ENCODE results near the gene TSPAN14.

The TSPAN14 gene

DNA sequence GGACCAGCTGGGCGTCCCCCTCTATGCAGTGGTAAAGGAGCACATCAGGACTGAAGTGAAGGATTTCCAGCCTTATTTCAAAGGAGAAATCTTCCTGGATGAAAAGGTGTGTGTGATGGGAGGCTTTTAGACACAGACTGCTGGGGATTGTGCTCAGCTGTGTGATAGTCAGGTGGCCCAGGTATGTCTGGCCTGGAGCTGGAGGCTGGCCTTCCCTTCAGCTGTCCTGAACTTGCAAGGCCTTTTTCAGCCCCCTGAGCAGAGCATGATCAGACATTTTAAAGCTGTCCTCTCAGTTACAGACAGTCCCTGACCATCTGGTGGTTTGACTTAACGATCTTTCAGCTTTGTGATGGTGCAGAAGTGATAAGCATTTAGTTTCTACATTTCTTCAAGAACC is 28.2 kb upstream of the TSPAN14 start:
- DNase-seq, result no peak

DNA sequence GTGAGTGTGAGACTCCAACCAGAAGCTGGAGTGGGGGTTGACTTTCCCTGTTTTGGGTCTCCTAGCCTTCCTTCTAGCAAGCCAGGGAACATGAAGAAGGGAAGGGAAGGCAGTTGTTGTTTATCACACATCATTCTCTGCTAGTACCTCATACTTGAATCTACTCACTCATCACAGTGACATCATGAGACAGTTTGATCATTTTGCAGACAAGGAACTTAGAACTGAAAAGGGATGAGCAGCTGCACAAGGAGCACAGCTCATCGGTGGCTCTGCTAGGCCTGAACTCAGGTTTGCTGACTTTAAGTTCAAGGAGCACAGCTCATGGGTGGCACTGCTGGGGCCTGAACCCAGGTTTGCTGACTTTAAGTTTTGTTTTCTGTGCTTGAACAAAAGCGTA is 26.6 kb upstream of the TSPAN14 start:
- no peak for DNase-seq

DNA sequence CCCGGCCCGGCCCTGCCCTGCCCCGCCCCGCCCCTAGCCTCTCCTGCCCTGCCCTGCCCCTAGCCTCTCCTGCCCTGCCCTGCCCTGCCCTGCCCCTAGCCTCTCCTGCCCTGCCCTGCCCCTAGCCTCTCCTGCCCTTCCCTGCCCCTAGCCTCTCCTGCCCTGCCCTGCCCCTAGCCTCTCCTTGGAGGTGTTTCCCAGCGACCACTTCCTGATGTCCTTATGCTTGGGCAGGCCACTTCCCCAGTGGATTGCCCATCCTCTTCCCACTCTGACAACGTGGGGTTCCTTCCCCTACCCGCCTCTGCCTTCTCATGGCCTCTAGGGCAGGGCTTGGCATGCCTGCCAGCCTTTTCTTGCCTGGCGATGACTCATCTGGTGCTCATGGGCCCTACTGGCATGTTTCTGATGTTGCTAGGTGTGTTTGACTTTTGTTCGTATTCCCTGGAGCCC is 24.6 kb upstream of the TSPAN14 start:
- DNase-seq, result no peak

DNA sequence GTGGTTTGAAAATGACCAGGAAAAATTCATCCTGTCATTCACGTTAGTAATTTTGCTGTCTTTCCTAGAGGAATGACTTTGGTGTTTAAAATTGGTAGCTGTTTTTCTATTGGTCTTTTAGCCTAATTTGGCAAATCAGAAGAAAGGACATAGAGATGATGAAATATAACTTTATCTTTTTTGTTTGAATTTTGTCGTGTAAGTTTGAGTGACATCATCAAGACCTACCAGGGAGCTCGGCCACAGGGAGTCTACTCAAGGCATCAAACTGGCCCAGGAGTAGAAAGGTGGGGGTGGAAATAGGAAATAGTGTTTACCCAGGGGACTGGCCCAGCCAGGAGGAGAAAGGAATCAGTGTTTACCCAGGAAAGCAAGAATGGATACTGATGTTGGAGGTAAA is 21.0 kb upstream of the TSPAN14 start:
- DNase-seq, result no peak

DNA sequence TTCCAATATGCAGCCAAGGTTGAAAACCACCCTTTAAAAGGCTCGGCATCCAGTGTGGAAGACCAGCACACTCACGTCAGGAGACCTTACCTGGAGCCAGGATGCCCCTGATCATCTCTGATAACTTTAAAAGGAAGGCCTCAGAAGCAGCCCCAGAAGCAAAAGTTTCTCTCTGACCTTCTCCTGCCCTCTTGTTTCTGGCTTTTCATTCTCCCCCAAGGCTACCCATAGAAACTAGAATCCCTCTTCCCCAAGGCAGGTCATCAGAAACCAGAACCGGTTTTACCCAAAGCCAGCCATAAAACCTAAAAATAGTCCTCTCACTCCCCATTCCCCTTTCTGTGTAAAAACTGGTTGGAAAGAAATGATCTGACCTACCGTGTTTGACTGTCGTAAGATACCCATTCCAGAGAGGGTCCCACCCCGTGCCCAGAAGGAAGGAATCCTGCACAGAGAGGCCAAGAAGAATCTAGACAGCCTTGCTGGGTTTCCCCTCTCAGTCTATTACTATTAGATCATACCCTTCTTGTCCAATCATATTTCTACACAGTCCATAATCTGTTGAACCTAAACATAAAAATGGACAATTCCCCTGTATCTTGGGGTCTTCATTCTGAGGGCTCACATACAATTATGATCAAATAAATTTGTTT is 17.5 kb upstream of the TSPAN14 start:
- DNase-seq, result no peak

DNA sequence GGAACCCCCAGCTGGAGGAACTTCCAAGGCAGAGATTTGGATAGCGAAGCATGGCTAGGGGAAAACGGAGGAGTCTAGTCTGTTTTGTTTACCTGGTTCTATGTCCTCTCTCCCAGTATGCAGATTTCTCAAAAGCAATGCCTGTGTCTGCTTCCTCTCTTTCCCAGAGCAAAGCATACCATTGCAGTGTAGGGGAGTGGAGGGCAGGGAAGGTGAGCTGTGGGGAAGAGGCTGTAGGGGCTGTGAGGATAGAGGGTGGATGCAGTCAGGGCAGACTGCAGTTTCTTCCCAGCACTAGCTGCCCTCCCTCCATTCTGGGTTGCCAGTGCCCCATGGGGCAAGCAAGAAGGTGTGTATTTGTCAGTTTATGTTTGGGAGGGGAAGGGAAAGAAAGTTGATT is 16.9 kb upstream of the TSPAN14 start:
- DNase-seq, result no peak

DNA sequence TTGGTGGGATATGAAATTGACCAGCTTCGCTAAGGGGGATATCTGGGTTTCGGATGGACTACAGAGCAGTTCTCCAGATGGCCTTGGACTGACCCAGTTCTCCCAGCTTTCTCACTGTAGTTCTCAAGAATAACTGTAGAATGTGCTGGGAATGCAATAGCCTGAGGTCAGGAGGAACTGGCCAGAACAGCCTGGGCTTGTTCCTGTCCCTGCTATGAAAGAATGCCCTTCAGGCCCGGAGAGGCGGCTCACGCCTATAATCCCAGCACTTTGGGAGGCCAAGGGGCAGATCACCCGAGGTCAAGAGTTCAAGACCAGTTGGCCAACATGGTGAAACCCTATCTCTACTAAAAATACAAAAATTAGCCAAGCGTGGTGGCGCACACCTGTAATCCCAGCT is 12.3 kb upstream of the TSPAN14 start:
- no peak for DNase-seq

DNA sequence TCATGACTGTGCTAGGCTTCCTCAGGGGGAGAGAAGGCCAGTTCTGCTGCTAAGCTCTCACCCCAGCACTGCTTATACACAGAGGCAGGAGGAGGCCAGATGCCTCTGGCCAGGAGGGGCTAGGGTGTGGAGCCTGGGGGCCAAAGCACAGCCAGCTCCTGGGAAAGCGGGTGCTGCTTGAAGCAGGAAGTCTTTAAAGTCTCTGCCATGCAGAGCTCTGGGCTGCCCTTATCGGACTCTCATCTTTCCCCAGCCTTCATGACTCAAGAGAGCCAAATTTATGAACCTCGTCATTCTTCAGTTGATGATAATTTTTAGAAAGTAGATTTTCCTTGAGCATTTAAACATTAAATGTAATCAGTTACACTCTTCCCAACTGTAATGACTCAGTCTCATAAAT is 11.2 kb upstream of the TSPAN14 start:
- DNase-seq, result no peak

DNA sequence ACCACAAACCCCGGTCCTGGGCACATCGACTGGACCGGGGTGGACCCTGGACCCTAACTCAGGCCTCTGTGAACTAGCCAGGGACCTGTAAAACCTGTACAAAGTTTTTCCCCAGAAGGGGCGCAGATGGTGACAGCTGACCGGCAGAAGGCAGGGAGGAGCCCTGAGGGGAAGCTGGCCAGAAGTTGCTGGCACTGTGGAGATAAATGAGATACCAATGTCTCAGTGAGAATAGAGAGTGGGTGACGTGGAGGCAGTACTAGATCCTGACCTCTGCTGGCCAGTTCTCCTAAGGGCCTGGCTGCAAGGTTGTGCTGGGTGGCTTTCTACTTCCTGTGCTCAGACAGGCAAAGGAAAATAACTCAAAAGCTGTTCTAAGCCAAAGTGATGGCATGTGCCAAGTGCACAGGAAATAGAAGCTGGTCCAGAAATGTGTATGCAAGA is 10.6 kb upstream of the TSPAN14 start:
- DNase-seq, result peak in 1 of 5 experiments; percentile 77

DNA sequence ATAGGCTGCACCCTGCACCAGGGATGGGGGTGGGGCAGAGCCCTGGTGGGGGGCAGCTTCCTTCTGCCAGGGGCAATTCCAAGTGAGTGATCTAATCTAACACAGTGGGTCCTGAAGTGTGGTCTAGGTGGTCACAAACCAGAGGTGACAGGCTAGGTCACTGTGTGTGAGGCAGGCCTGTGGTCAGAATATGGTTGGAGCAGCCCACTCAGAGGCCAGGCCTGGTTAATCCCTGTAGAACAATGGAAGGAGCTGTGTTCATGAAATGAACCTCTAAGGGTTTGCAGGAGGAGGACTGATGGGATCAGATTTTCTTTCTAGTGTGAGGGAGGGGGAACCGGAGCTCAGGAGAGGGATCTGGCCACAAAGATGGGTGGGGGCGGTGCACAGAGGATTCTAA is 10.0 kb upstream of the TSPAN14 start:
- DNase-seq, result no peak

DNA sequence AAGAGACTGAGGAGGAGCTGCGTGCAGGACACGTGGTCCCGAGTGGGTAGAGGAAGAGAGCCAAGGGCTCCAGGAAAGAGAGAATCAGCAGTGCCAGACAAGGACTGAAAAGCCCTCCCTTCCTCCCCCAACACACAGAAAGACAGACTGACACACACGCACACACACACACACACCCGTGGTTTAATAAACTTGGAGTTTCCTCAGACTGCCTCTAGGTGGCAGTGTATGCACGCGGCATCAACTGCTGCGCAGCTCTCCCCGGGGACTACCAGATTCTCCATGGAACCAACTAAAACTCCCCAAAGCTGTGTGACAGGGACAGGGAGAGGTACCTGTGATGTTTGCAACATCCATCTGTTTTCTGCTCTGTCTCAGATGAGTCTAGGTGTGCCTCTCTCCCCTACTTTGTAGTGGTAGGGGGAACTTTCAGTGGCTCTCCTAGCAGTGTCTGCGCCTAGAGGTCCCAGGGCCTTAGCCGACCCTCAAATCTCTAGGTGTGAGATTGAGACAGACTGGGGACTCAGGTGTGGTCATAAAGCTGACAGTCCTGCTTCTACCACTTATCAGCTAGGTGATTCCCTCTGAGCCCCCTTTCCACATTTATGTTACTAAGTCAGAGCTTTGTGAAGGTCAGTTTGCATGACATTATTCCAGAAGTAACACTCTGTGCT is 9.3 kb upstream of the TSPAN14 start:
- DNase-seq, result peak in 4 of 5 experiments; percentile 46 to 86 (median 68)

DNA sequence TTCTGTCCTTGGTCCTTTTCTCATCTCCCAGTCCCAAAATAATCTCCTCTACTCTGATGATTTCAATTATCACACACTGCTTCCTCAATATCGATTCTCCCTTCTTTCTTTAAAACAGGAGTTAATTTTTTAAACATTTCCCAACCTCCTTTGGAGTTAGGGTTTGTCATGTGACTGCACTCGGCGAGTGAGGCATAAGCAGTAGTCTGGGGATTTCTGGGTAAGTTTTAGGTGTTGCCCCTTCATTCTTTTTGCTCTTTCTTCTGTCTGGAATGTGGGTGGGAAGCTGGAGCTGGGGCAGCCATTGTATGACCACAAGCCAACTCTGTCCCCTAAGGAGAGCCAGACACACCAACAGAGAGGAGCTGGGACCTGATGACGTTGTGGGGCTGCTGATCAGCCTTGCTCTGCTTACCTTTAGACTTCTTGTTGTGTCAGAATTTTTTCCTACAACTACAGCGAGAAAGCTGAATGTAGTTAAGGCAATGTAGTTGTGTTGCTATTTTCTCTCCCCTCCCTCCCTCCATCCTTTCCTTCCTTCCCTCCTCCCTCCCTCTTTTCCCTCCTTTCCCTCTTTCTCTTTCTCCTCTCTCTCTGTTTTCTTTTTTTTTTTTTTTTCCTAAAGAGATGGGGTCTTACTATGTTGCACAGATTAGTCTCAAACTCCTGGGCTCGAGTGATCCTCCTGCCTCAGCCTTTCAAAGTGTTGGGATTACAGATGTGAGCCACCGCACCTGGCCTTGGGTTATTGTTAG is 6.5 kb upstream of the TSPAN14 start:
- DNase-seq, result no peak

DNA sequence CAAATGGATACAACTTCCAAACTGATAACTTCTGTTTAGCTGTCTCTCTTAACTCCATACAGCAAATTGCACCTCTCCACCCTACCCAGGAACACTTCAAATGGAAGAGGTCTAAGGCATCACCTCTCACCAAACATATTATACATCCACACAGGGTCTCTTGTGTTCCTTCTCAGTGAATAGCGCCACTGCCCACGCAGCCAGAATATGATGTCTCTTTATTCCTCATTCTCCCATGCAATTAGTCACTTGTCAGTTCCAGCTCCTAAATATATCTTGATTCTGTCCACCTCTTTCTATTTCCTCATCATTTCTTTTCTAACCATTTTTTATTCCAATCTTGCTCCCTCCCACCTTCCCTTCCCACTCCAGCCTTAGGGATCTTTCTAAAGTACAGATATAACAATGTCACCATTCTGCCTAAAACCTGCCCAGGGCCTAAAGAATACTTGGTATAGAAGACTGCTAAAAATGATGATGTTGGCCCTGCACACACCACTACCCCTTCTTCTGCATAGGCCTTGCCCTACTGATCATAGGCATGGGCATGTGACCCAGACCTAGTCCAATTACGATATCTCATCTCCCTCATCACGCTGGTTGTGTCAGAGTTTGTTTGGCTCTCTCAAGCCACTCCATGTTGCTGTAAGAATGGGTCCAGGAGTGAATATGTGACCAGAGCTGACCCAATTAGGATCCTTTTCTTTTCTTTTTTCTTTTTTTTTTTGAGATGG is 5.7 kb upstream of the TSPAN14 start:
- no peak for DNase-seq

DNA sequence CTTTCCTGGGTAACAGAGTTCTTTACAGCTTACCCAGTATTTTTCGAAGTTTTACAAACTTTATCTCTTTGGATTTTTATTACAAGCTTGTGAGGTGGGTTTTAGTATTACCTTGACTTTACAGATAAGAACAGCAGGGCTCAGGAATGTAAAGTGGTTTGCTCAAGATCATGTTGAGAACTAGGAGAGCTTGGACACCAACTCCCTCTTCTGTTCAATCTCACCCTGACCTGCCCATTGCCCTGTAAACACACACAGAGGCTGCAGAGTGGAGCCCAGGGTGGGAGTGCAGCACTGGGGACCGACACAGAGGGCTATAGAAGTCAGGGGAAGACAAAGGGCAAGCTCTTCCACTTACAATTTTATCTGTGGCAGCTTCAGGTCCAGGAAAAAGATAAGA is 4.6 kb upstream of the TSPAN14 start:
- DNase-seq, result no peak

DNA sequence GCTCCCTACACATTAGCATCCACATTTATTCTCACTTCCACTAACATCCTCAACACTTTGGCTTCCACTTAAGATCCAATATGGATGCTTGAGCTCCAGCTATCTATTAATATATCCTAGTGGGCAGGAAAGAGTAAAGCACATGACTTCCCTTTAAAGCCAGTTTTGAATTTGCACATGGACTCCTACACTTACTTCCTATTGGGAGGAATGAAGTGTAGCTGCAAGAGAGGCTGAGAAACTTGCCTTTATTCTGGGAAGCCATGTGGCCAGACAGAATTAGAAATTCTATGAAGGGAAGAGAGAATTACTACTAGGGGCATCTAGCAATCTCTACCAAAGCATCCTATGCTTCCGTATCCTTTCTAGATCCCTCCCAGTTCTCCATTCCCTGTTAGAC is 3.0 kb upstream of the TSPAN14 start:
- DNase-seq, result no peak

DNA sequence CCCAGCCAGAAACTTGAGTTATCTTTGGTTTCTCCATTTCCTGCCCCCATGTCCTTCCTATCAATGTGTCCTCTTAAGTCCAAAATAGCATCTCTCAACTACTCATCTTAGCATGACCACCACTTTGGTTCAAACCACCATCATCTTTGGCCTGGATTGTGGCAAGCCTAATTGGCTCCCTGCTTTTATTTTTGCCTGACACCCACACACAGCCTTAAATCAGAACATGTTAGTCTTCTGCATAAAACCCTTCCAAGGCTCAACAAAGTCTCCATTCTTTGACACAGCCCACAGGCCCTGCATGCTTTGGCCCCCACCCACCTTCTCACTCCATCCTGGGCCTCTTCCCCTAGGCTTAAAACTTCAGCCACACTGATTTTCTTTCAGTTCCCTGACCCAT is 2.0 kb upstream of the TSPAN14 start:
- DNase-seq, result no peak

DNA sequence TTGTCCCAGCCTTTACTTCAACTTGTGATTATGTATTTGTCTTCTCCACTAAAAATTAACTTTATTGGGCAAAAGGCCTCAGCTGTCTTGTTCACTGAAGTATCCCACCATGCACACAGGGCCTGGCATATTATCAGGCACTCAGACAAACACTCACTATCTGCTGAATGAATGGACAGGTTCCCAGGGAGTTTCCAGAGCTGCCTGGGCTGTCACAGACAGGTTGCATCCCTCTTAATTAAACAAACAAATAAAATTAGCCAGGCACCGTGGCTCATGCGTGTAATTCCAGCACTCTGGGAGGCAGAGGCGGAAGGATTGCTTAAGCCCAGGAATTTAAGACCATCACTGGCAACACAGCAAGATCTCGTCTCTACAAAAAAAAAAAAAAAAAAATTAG is 1.5 kb upstream of the TSPAN14 start:
- DNase-seq, result no peak

DNA sequence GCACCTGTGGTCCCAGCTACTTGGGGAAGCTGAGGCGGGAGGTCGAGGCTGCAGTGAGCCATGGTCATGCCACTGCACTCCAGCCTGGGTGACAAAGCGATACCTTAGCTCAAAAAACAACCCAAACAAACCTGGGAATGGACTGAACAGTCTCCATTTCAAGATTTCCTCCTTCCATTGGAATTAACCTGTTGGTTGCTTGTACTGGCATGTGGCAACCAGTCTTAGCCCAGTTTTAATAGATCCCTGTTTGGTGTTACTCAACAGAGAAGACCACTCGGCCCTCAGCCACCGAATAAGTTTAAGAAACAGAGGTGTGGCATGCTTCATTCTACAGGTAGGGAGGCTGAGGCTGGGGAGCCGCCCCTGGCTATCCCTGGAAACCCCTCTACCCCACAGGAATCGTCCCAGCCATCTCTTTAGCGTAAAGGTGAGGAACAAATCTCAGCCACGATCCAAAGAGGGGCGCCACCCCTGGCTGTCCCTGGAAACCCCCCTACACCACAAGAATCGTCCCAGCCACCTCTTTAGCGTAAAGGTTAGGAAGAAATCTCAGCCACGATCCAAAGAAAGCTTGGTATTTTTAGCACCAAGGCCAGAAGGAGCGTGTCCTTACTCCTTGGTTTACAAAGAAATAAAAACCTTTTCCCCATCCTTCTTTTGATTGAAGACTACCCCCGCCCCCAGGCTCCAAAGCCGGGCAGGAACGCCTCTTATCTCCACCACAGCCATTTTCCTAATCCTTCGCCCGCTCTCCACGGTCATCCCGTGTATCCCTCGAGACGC is 861 bp upstream of the TSPAN14 start:
- peak in 1 of 5 experiments; percentile 48 for DNase-seq

DNA sequence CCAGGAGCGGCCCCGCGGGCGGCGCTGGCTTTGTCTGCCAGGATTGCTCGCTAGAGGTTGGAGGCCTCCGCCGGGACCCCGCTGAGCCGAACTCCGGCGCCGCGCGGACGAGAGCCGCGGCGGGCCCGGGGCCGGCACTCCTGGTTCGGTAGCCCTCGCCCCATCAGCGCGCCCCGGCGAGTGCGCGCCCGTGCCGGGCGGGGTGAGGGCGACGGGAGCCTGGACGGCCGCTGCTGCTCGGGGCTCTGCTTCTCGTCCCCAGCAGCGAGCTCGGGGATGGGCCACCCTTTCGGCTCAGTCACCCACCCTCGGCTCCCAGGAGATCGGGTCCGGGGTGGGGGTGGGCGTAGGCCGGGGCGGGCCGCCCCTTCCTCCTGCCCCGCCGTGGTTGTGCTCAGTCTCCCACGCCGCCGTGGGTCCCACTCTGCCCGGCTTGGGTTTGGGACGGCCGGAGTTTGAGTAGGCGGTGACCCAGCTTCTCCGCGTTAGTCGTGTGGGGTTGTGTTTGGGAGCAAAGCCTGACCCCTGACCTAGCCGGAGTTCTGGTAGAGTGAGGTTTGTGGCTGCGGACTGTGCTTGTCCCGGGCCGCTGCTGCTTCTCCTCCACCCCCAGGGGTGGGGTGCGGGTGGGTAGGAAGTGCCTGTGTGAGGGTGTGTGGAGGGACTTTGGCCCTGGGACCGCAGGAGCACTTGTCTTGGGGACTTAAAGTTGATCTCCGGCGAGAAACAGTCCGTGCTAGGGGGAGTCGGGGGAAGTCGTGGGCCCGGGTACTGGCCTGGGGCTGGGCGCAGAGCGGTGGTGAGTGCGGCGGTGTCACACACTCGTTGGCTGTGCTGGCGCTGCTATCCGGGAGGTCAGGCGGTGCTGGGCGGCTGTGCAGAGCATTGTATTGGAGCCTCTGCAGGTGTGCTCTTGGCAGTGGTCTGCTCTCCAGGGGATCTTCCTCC is 677 bp downstream of the TSPAN14 start:
- peak in 1 of 5 experiments; percentile 52 for DNase-seq

DNA sequence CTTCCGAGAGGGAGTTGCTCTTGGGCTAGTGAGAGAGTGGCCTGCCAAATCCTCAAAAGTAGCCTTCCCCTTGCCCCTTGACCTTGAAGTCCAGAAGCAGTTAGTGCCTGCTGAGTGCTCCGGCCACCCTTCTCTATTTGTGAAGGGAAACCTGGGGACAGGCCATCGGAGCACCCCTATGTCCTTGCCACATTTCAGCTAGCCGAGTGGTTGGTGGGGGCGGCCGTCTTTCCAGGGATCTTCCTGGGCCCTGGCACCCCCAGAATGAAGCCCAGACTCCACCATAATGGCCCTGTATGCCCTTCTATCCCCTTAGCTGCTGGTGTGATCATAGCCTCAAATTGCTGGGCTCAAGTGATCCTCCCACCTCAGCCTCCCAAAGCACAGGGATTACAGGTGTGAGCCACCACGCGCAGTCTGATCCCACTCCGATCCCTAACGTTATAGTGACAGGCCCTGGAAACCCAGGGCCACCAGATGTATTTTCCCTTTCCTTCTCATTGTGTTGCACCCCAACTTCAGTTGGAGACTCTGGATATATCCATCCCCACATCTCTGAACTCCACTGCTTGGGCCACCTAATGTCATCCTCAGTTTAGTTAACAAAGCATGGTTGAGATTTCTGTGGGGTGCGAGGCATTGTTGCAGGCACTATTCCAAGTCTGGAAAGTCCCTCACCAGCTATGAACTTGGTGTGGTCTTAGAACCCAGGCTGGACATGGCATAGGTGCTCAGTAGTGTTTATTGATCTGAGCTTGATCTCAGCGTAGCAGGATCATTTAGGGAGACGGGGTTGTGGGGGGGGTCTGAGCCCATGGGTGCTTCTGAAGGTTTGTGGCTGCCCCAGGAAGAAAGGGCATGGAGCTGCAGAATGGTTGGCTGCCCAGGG is 1.6 kb downstream of the TSPAN14 start:
- DNase-seq, result no peak
